ENCODE data around the gene METTL17. TPM values are rescaled to one million over a fixed set of nuclear protein-coding genes. Genes with fewer than 3 reads are reported as not detected.

Gene METTL17
- 27.5 TPM for total RNA-seq

GRCh38 chr14:20989787-20990600 is at the start of gene METTL17:
Gene METTL17 (plus strand): TSS chr14:20989980. CDS start chr14:20990003, 23 bp downstream.

GRCh38 chr14:20954736-20955537 is 34.8 kb upstream of the METTL17 start, which contains the start of gene RNASE2:
Gene RNASE2 (plus strand): TSS chr14:20955487. CDS start chr14:20955772, 285 bp downstream.

GRCh38 chr14:20998674-20999366 is 9.0 kb downstream of the METTL17 start, which contains the start of gene SLC39A2:
Gene SLC39A2 (plus strand): TSS chr14:20999293. CDS start chr14:20999447, 154 bp downstream.

GRCh38 chr14:21024585-21025370 is 35.0 kb downstream of the METTL17 start, which contains the start of gene NDRG2:
Gene NDRG2 (minus strand): TSS chr14:21025061. CDS start chr14:21023315, 1,746 bp downstream.

GRCh38 chr14:21029917-21030316 is 40.1 kb downstream of the METTL17 start, which contains the start of gene TPPP2:
Gene TPPP2 (plus strand): TSS chr14:21030217. CDS start chr14:21030582, 365 bp downstream.

DNA sequence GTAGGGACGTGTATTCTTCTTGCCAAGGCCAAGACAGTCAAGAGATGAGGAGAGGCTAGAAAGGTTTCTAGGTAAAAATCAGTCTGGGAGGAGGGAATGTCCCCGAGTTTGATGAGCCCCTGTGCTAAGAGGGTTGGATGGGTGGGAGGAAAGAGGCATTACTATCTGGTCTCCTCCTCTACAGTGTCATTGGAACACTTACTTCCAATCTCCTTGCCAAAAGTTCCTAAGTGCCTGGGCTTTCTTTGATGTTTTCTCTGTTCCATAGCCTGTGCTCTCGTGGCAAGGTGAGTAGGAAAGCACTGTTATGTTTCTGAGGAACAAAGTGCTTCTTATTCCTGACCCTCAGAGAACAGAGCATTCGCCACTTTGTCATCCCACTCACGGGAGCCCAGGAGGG is 44.9 kb downstream of the METTL17 start, which contains the start of gene RNASE13:
Gene RNASE13, minus strand, starts transcription at position 101 of the 400 bp plus-strand sequence. CDS start 519 bp downstream, outside the sequence.

DNA sequence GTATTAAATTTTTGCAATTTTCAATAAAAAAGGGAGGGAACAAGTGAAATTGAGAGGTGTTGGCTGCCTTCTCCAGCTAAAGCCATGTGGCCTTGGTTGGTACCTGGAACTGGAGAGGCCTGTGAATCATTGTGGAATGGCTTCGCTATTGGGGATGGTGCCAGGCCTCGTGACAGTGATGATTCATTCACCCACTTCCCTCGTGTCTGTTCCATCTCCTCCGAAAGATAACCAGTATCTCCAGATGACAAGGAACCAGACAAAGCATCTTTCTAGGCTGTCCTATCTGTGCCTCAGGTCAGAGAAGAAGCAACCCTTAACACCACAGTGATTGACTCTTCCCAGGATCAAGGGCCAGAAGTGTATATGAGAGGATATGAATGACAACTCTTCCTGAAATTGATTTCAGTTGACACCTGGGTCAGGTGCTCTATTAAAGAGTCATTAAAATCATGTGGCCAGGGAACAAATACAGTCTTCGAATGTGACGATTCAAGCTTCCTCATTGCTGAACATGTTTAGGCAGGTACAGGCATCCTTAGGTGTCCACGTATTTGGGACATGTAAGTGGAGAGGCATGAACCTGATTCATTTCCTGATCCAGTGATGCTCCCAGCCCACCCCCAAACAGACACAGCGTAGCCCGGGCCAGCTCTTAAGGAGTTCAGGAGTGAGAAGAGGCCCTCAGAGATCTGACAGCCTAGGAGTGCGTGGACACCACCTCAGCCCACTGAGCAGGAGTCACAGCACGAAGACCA is 52.1 kb downstream of the METTL17 start, which contains the start of gene RNASE7:
Gene RNASE7, plus strand, starts transcription at position 687 of the 758 bp plus-strand sequence. CDS start 631 bp downstream, outside the sequence.

Small RNA genes lying within 50 kb of the gene (small RNA-seq; reads per million reads assigned to genes)
- not detected for gene RN7SL189P

Other genes with a start within 250 kb of the METTL17 start
- not detected for gene EDDM3A, start 244.1 kb upstream of the METTL17 start, total RNA-seq
- gene EDDM3B, start 221.6 kb upstream of the METTL17 start, total RNA-seq: not detected
- 1.4 TPM for gene RNASE6, start 208.7 kb upstream of the METTL17 start, total RNA-seq
- 13.1 TPM for gene RNASE1, start 187.1 kb upstream of the METTL17 start, total RNA-seq
- gene RNASE3, start 98.6 kb upstream of the METTL17 start, total RNA-seq: not detected
- 0.92 TPM for gene RNASE2, start 34.5 kb upstream of the METTL17 start, total RNA-seq
- not detected for gene SLC39A2, start 9.3 kb downstream of the METTL17 start, total RNA-seq
- gene NDRG2, start 35.1 kb downstream of the METTL17 start, total RNA-seq: 387 TPM
- gene TPPP2, start 40.2 kb downstream of the METTL17 start, total RNA-seq: not detected
- gene RNASE13, start 44.8 kb downstream of the METTL17 start, total RNA-seq: not detected
- gene RNASE7, start 52.4 kb downstream of the METTL17 start, total RNA-seq: not detected
- not detected for gene RNASE8, start 67.8 kb downstream of the METTL17 start, total RNA-seq
- gene ARHGEF40, start 80.3 kb downstream of the METTL17 start, total RNA-seq: 23.5 TPM
- gene ZNF219, start 108.7 kb downstream of the METTL17 start, total RNA-seq: 12.9 TPM
- gene TMEM253, start 111.1 kb downstream of the METTL17 start, total RNA-seq: not detected
- gene OR5AU1, start 166.1 kb downstream of the METTL17 start, total RNA-seq: not detected